GM12878 (cell line): ENCODE data around the gene SYTL5. TPM values are rescaled to one million over a fixed set of nuclear protein-coding genes. Genes with fewer than 3 reads are reported as not detected.

ENCODE experiments used
- ATAC-seq: fragments of 200-7000 bp; cut with Tn5 transposase; 3 replicates; pipeline ENCODE4 v1.9.1; 2020; ENCODE audit warnings: mild to moderate bottlenecking, moderate library complexity
- BruUV-seq: library from RNA; stranded (reverse); fragments of 400-500 nt; replicated peaks from 2 replicates; lab custom pipeline; 2021; lab: Mats Ljungman, UMichigan
- CTCF ChIA-PET: fragments of 300-600 bp; sonication (Branson Sonifier 250); formaldehyde crosslinking; extraction: SDS; loops from one replicate; lab custom pipeline; 2021; ENCODE audit warnings: inconsistent platforms; lab: Yijun Ruan, JAX
- POLR2A ChIA-PET: fragments of 350-600 bp; formaldehyde crosslinking; extraction: SDS; loops from one replicate; lab custom pipeline; 2021; ENCODE audit warnings: inconsistent platforms; lab: Charles Lee
- RAD21 ChIA-PET: fragments of 300-600 bp; sonication (Branson Sonifier 250); formaldehyde crosslinking; loops from one replicate; lab custom pipeline; 2023; ENCODE audit warnings: antibody characterized with exemption; ENCODE audit not compliant: unreplicated experiment; lab: Charles Lee
- SMC1A ChIA-PET: fragments of 300-600 bp; sonication (Branson Sonifier 250); formaldehyde crosslinking; loops from one replicate; lab custom pipeline; 2023; ENCODE audit not compliant: unreplicated experiment, uncharacterized antibody; lab: Charles Lee
- DNase-seq: peaks from one replicate; pipeline ENCODE4 v3.0.0-alpha.2; 2011; ENCODE audit warnings: low read depth, low spot score
- FAIRE-seq: peaks from 3 replicates; lab custom pipeline; 2011; peaks lifted over from hg19 to GRCh38; lab: Jason Lieb, UNC
- H2AFZ ChIP-seq: 2 replicates; pipeline ENCODE4 v1.6.0; 2011; ENCODE audit warnings: low read depth, low read length, control low read depth; ENCODE audit not compliant: control insufficient read depth
- H3K27ac ChIP-seq: 2 replicates; pipeline ENCODE4 v1.5.1; 2011; ENCODE audit warnings: control low read depth; ENCODE audit not compliant: control insufficient read depth, insufficient read depth
- H3K27me3 ChIP-seq, 2 experiments: replicated peaks in 1 of 2; 2 replicates each; pipeline versions ENCODE4 v1.6.0 to v1.6.1; 2011; ENCODE audit warnings: low read length in 1 of 2; ENCODE audit not compliant: control insufficient read depth in 2 of 2, insufficient read depth in 2 of 2
- H3K36me3 ChIP-seq, 2 experiments: 2 replicates each; pipeline ENCODE4 v1.5.1; 2011; ENCODE audit warnings: low read length in 1 of 2; ENCODE audit not compliant: control insufficient read depth in 2 of 2, insufficient read depth in 2 of 2
- H3K4me1 ChIP-seq: 2 replicates; pipeline ENCODE4 v1.6.1; 2011; ENCODE audit warnings: mild to moderate bottlenecking, low read length, moderate library complexity, mixed read lengths; ENCODE audit not compliant: control insufficient read depth, insufficient read depth
- H3K4me2 ChIP-seq: 2 replicates; pipeline ENCODE4 v1.6.0; 2011; ENCODE audit warnings: control low read depth; ENCODE audit not compliant: control insufficient read depth, insufficient read depth
- H3K4me3 ChIP-seq: fragments of 200-600 bp; sonication (generic); 2 replicates; pipeline ENCODE4 v1.5.1; 2016
- H3K79me2 ChIP-seq: 2 replicates; pipeline ENCODE4 v1.6.0; 2011; ENCODE audit warnings: low read length; ENCODE audit not compliant: control insufficient read depth, insufficient read depth
- H3K9ac ChIP-seq: 2 replicates; pipeline ENCODE4 v1.8.0; 2011; ENCODE audit warnings: low read length, control low read depth, mixed read lengths; ENCODE audit not compliant: control insufficient read depth, insufficient read depth
- H3K9me3 ChIP-seq: replicated peaks from 3 replicates; pipeline ENCODE4 v1.5.1; 2011; ENCODE audit warnings: mild to moderate bottlenecking, low read length; ENCODE audit not compliant: control insufficient read depth, insufficient read depth
- H4K20me1 ChIP-seq: 2 replicates; pipeline ENCODE4 v1.6.0; 2011; ENCODE audit not compliant: control insufficient read depth, insufficient read depth
- CBFB ChIP-seq: IDR thresholded peaks from 2 replicates; pipeline ENCODE4 v1.6.1; 2016; ENCODE audit warnings: antibody characterized with exemption, low read depth
- CEBPB ChIP-seq, 2 experiments: fragments of 150-350 bp in 1 of 2; IDR thresholded peaks; 2 replicates each; pipeline ENCODE4 v1.6.1; 2012 to 2014; ENCODE audit warnings: low read depth in 2 of 2, low read length in 2 of 2, borderline replicate concordance in 1 of 2, inconsistent platforms in 1 of 2
- CEBPZ ChIP-seq: fragments of 150-350 bp; IDR thresholded peaks from 2 replicates; pipeline ENCODE4 v1.6.1; 2016; ENCODE audit warnings: low read depth, low read length
- DPF2 ChIP-seq: fragments of 450-650 bp; IDR thresholded peaks from 2 replicates; pipeline ENCODE4 v1.6.1; 2017; ENCODE audit warnings: mild to moderate bottlenecking
- KAT2A ChIP-seq: conservative IDR thresholded peaks from 2 replicates; pipeline ENCODE4 v1.6.1; 2011; ENCODE audit warnings: low read depth, low read length; ENCODE audit not compliant: control insufficient read depth
- MEF2A ChIP-seq: IDR thresholded peaks from 2 replicates; pipeline ENCODE4 v1.6.1; 2011; ENCODE audit warnings: low read depth, mild to moderate bottlenecking, low read length, moderate library complexity; ENCODE audit not compliant: insufficient read depth
- MYB ChIP-seq: fragments of 150-350 bp; IDR thresholded peaks from 2 replicates; pipeline ENCODE4 v1.6.1; 2014; ENCODE audit warnings: mild to moderate bottlenecking, low read depth, low read length, borderline replicate concordance
- NFYB ChIP-seq: IDR thresholded peaks from 2 replicates; pipeline ENCODE4 v1.6.1; 2011; ENCODE audit warnings: low read depth, mild to moderate bottlenecking, low read length, improper control_type of control experiment, moderate library complexity; ENCODE audit not compliant: insufficient read depth
- RUNX3 ChIP-seq: IDR thresholded peaks from 2 replicates; pipeline ENCODE4 v1.6.1; 2012; ENCODE audit warnings: low read length, inconsistent platforms
- SREBF1 ChIP-seq: IDR thresholded peaks from 2 replicates; pipeline ENCODE4 v1.6.1; 2012; ENCODE audit warnings: mild to moderate bottlenecking, low read length
- USF2 ChIP-seq: IDR thresholded peaks from 2 replicates; pipeline ENCODE4 v1.6.1; 2011; ENCODE audit warnings: low read depth, low read length, improper control_type of control experiment, borderline replicate concordance
- ZNF384 ChIP-seq: IDR thresholded peaks from 2 replicates; pipeline ENCODE4 v1.6.1; 2012; ENCODE audit warnings: low read depth, mild to moderate bottlenecking, low read length, improper control_type of control experiment, borderline replicate concordance
- ZNF622 ChIP-seq: fragments of 450-650 bp; IDR thresholded peaks from 2 replicates; pipeline ENCODE4 v1.6.1; 2017; ENCODE audit warnings: mild to moderate bottlenecking, inconsistent platforms
- WGBS: methylation state at CpG from one replicate; pipeline ENCODE4 v1.1.6; 2016; ENCODE audit warnings: low lambda C conversion rate; ENCODE audit not compliant: insufficient replicate concordance, insufficient coverage; ENCODE audit errors: missing lambda C conversion rate; 5-methylcytosine and 5-hydroxymethylcytosine counted together
- in situ Hi-C: fragments of 300-500 bp; cut with MboI; formaldehyde crosslinking; loops from 9 replicates; pipeline ENCODE4 v1.14.3; 2018; ENCODE audit warnings: mixed read lengths
- intact Hi-C: fragments of 100-400 bp; cut with micrococcal nuclease; formaldehyde crosslinking; loops from one replicate; pipeline ENCODE4 v1.14.2; 2022; ENCODE audit not compliant: unreplicated experiment
- polyA plus RNA-seq, 11 experiments: library from polyadenylated mRNA; depleted of rRNA in 4 of 11; unstranded in 6 of 11; stranded (reverse) in 5 of 11; fragments of >200 nt; fragmentation: Nextera tagmentation in 4 of 11; fragmentation: Illumina TruSeq in 1 of 11; extraction: Ambion mirVana in 4 of 11; extraction: Trizol in 1 of 11; gene quantifications; 1 replicate in 1 of 11; 2 replicates in 10 of 11; pipeline versions ENCODE4 v1.2.1 to v1.2.3, GENCODE V29; 2011 to 2016; ENCODE audit warnings: inconsistent platforms in 2 of 11, missing spikeins in 2 of 11, low read depth in 1 of 11
- total RNA-seq, 4 experiments: library from RNA; depleted of rRNA in 3 of 4; stranded (reverse); fragments of >200 nt in 3 of 4; fragmentation: Illumina TruSeq in 1 of 4; extraction: Trizol in 1 of 4; gene quantifications; 2 replicates each; pipeline versions ENCODE4 v1.2.1 to v1.2.3, GENCODE V29; 2013 to 2021

Gene SYTL5
- total and polyA plus RNA-seq, 10 of the 15 experiments (the other 5 are each of a cell fraction or from before 2014, with no cell fraction given) = 0.01 to 0.20 (median 0.04) TPM; not detected in 3

GRCh38 chrX:38069273-38069672, 62.9 kb downstream of the SYTL5 start:
- 42% methylated on average over 3 of the region's 3 CpGs for WGBS
- RAD21 ChIA-PET = no interaction called here
- Histone ChIP-seq H3K4me1 (no peaks in the 10 kb centered on the region), H3K36me3 (no peaks in the 10 kb centered on the region), H3K27me3 (no peaks in the 10 kb centered on the region), H2AFZ (no peak overlapping the region), H3K9ac (no peak overlapping the region), H3K9me3 (no peaks in the 10 kb centered on the region), H3K4me3 (no peak overlapping the region), H4K20me1 (no peaks in the 10 kb centered on the region), H3K4me2 (no peak overlapping the region), H3K27ac (no peak overlapping the region), H3K79me2 (no peaks in the 10 kb centered on the region)
- intact Hi-C loops = no loop called here
- SMC1A ChIA-PET = interaction anchor here (1.2 to 1.4 kb wide), 3 partner anchors 8 to 158 kb away, joined by 3 to 4 read pairs (median 3); no protein-coding TSS in a partner anchor
- ATAC-seq = no peak
- CTCF ChIA-PET = no interaction called here
- FAIRE-seq = no peak
- TF ChIP-seq ZNF622 = no peak
- TF ChIP-seq DPF2 = no peak
- TF ChIP-seq NFYB = no peak
- no peak for TF ChIP-seq MYB
- in situ Hi-C loops = no loop called here
- BruUV-seq = no TSS peak
- POLR2A ChIA-PET = interaction anchor here (0.5 kb wide), 1 partner anchor 1819 kb away, joined by 9 read pairs; no protein-coding TSS in a partner anchor
- DNase-seq = no peak

- FAIRE-seq (no peak), ATAC-seq (no peak), DNase-seq (no peak)
- no peak overlapping the region for H3K9ac ChIP-seq
- H3K4me3 ChIP-seq = no peak overlapping the region
- BruUV-seq = no TSS peak
- no peak overlapping the region for H3K4me2 ChIP-seq
- H2AFZ ChIP-seq = no peak overlapping the region
- RAD21 ChIA-PET = no interaction called here
- in situ Hi-C loops = no loop called here
- POLR2A ChIA-PET = interaction anchor here (0.5 kb wide), 1 partner anchor 1819 kb away, joined by 9 read pairs; no protein-coding TSS in a partner anchor
- no peaks in the 10 kb centered on the region for H3K9me3 ChIP-seq
- H3K4me1 ChIP-seq = no peaks in the 10 kb centered on the region
- no peaks in the 10 kb centered on the region for H3K27me3 ChIP-seq
- H3K36me3 ChIP-seq = no peaks in the 10 kb centered on the region
- 6% methylated on average over 1 of the region's 1 CpG for WGBS
- H3K79me2 ChIP-seq = no peaks in the 10 kb centered on the region
- no peaks in the 10 kb centered on the region for H4K20me1 ChIP-seq
- CTCF ChIA-PET = no interaction called here
- H3K27ac ChIP-seq = no peak overlapping the region
- SMC1A ChIA-PET = interaction anchor here (1.3 to 1.4 kb wide), 2 partner anchors 9 to 44 kb away, joined by 3 read pairs; no protein-coding TSS in a partner anchor
- intact Hi-C loops = no loop called here
- no peak for TF ChIP-seq SREBF1
- TF ChIP-seq CEBPB (IDR thresholded peaks at IDR 0.05; ENCODE audit: borderline replicate concordance in 1 of 2, low read depth in 2 of 2, low read length in 2 of 2) = no peak
- TF ChIP-seq KAT2A = no peak
- TF ChIP-seq USF2 = no peak
- TF ChIP-seq RUNX3 = no peak
- TF ChIP-seq ZNF384 = no peak
- no peak for TF ChIP-seq CEBPZ
- no peak for TF ChIP-seq CBFB
- TF ChIP-seq MEF2A = no peak
Observed at GRCh38 chrX:38069991-38070390, 63.6 kb downstream of the SYTL5 start.
